Activated CD8-positive, alpha-beta memory T cell treated with anti-CD3 and anti-CD28 coated beads, Interleukin-2, amount 50 U/mL, for 1 hour (primary cell): ENCODE measurements around the gene LRP5.
"Not testable (repeated sequence)": the region's sequence is repeated elsewhere in the genome, so short reads cannot be mapped to it uniquely, and the experiment has no call there.

ENCODE experiments used
- DNase-seq: peaks from one replicate; pipeline ENCODE4 v3.0.0-alpha.2; 2020; ENCODE audit errors: extremely low read depth

The LRP5 gene

DNA sequence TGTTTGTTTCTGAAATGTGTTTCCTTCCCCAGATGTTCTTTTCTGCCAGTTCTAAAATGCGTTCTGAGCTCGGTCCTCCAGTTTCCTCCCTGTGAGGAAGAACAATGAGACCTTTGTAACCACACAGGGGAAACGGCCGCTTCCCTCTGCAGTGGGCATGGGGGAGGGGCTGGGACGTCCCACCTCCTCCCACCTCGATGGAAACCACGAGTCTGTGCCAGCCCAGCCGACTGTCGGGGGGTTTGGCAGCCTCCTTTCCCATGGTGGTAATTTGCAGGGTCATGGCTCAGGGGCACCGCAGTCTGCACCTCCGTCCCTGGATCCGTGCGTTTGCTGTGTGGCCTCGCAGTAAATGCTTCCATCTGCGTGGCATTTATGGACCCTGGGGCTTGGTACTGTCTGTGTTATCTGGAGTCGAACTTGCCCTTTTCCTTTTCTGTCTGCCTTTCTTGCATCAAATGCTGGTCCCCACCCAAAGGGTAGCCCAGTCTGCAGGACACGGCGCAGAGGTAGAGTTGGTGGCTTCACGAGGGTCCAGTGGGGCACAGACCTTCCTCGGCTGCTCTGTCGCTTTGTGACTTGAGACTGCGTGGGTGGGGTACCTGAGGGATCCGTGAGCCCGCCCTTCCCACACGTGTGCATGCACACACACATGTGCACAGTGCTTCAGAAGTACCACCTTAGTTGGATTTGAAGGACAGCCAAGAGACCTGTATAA is 16.1 kb downstream of the LRP5 start:
- DNase-seq: no peak

DNA sequence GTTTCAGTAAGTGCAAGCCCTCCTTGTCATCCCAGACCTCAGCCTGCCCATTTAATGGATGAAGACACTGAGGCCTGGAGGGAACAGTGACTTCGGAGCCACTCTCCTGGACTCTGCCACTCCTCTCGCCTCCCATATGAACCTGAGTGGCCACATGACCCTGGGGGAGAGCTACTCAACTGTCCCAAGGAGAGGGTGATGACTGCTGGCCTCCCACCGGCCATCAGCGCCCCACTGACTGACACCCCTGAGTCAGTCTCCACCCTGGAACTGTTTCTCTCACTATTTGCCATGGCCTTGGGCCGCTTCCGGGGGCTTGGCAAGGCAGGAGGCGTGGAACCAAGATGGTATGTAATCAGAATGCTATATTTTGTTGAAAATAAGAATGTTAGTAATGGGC is 17.1 kb downstream of the LRP5 start:
- DNase-seq: no peak

- DNase-seq: no peak
Observed at GRCh38 chr11:68329978-68330699, 17.7 kb downstream of the LRP5 start.

DNA sequence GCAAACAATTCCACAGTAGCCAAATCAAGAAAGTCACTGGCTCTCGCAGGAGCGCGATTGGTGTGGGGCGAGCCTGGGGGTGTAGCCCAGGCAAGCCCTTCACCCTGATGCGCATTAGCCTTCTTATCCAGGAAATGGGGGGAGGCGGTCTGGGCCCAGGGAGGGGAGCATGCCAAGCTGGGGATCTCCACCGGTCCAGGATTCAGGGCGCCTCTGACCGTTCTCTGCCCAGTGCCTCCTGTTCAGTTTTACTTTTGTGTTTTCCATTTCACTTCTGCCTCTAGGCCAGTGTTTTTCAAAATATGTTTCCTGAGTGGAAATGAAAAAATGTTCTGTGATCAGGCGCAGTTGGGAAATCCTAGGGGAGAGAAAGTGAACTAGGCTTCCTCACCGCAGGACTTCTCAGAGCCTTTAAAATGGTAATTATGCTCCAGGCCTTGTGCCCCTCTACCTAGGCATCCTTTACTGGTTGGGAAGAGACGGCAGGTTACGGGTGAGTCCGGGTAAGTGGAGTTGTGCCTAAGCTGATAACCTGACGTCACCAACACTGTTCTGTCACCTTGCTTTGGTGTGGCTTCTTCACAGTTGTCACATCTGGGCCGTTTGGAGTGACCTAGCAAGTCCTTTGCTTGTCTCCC is 18.4 kb downstream of the LRP5 start:
- DNase-seq: no peak

- DNase-seq: no peak
Observed at GRCh38 chr11:68331338-68331947, 19.1 kb downstream of the LRP5 start.

DNA sequence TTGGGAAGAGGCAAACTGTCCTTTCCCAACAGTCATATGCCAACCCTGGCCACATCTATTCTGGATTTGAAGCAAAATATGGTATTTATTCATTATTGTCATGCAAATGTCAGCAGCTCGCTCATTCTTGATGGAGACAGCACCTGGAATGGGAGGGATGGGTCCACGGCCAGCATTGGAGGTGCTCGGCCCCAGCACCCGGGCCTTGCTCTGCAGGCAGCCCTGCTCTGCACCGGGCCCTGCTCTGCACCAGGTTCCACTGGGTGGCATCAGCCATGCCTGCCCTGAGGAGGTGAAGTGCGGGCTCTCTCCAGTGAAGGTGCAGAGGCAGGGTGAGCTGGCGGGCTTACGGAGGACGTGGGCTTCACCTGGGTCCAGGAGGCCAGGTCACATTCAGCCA is 19.8 kb downstream of the LRP5 start:
- no peak for DNase-seq

GRCh38 chr11:68333173-68333572 is 20.8 kb downstream of the LRP5 start:
- no peak for DNase-seq

- DNase-seq: no peak
Observed at GRCh38 chr11:68334923-68335322, 22.5 kb downstream of the LRP5 start.

- no peak for DNase-seq
Observed at GRCh38 chr11:68335683-68336082, 23.3 kb downstream of the LRP5 start.

- DNase-seq: no peak
Observed at GRCh38 chr11:68336716-68337115, 24.3 kb downstream of the LRP5 start.

GRCh38 chr11:68337399-68337835 is 25.0 kb downstream of the LRP5 start:
- DNase-seq: no peak

DNA sequence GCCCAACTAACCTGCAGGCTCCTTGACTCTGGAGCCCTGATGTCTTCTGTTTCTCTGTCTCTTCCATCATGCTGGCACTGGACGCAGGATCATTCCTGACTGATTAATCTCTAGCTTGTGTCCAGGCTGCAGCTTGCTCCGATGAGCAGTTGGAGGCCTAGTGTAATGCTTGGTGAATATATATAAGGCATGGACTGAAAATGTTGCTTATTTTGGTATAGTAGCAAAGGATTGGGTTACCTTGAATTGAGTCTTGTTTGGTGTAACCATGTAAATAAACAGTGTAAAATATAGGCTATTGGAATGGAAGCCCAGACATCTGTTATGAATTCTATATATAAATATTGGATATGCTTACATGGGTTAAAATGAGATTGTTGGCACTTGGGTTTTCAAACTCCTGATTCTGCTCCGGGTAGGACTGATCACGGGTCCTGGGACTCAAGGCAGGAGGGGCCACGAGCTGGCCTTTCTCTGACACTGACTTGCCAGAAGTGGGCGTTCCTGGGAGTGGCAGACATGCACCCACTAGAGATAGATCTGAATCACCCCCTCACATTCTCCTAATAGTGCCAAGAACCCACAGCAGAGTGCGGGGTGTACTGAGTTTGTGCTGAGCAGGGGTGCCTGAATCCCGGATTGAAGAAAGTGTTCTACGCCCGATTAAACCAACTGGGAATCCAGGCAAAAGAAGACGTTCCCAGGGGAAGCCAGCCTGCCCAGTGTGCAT is 25.8 kb downstream of the LRP5 start:
- no peak for DNase-seq

GRCh38 chr11:68340003-68340767 is 27.8 kb downstream of the LRP5 start:
- DNase-seq: no peak

GRCh38 chr11:68340784-68341556 is 28.6 kb downstream of the LRP5 start:
- no peak for DNase-seq

GRCh38 chr11:68341557-68342458 is 29.4 kb downstream of the LRP5 start:
- no peak for DNase-seq

GRCh38 chr11:68342459-68343158 is 30.2 kb downstream of the LRP5 start:
- no peak for DNase-seq

- no peak for DNase-seq
Observed at GRCh38 chr11:68343761-68344256, 31.4 kb downstream of the LRP5 start.

DNA sequence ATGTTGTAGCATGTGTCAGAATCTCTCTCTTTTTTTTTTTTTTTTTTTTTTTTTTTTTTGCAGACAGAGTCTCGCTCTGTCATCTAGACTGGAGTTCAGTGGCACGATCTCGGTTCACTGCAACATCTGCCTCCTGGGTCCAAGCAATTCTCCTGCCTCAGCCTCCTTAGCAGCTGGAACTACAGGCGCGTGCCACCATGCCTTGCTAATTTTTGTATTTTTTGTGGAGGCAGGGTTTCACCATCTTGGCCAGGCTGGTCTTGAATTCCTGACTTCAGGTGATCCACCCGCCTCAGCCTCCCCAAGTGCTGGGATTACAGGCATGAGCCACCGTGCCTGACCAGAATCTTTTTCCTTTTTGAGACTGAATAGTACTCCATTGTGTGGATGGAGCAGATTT is 32.4 kb downstream of the LRP5 start:
- not testable (repeated sequence) for DNase-seq
